Measurements from ENCODE around the gene CADM4.
"Not testable (repeated sequence)": the region's sequence is repeated elsewhere in the genome, so short reads cannot be mapped to it uniquely, and the experiment has no call there.

CADM4 gene

DNA sequence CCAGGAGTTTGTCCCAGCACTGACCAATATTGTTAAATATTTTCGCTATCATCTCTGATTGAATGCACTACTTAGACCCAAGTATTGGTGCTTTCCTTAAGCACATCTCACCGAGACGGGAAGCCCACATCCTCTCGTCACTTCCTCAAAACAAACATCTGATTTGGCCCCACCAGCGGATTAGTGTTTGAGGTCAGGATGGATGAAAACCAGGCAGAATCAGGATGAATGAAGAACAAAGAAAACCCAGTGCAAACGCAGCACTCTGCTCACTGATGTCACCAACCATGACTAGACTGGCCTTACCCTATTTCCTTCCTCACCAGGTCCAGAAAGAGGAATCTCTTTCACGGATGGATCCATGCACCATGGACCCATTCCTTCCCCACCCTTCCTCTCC, 24.4 kb upstream of the CADM4 start:
- DNase-seq (ENCODE audit: low read depth in 1 of 2, low spot score in 1 of 2), result no peak

DNA sequence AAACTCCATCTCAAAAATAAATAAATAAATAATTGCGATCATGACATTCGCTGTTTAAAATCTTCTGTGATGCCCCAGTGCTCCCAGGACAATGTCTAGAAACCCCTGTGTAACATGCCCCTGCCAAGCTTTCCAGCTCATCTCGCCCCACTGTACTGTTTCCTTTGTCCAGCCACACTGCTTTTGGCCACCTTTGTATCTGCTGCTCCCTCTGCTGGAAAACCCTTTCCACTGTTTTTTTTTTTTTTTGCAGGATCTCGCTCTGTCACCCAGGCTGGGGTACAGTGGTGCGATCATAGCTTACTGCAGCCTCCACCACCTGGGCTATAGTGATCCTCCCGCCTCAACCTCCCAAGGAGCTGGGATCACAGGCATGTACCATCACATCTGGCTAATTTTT, 22.8 kb upstream of the CADM4 start:
- no peak for DNase-seq (ENCODE audit: low read depth in 1 of 2, low spot score in 1 of 2)

DNA sequence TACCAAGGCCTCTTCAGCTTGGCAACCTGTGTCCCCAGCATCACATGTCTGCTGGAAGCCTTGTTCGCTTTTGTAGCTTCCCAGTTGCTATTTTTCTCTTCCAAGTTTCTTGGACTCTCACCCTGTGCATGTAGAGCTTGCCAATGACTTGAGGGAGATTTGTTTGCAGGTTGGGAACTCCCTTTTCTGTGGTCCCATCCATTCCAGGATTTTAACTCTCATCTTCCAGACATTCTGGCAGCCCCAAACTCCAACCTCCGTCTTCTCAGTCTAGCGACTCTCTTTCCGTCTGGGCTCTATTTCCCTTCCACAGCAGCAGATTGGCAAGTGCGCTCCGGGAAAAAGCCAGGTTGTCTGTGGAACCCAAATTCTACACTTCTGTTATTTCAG, 21.3 kb upstream of the CADM4 start:
- no peak for DNase-seq (ENCODE audit: low read depth in 1 of 2, low spot score in 1 of 2)

DNA sequence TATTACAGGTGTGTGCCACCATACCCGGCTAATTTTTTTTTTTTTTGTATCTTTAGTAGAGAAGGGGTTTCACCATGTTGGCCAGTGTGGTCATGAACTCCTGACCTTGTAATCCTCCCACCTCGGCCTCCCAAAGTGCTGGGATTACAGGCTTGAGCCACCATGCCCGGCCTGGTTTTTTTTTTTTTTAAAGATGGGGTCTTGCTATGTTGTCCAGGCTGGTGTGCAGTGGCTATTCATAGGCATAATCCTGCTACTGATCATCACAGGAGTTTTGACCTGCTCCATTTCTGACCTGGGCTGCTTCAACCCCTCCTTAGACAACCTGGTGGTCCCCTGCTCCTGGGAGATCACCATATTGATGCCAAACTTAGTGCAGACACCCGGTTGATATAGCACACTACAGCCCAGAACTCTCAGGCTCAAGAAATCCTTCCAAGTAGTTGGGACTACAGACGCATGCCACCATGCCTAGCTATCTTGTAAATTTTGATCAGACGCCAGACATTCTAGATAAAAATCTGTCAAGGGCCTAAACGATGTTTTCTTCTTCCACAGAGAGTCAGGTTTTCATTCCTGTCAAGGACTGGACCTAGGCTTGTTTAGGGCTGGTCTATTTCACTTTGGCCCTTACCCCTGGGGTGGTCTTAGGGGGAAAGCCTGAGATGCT, 20.8 kb upstream of the CADM4 start:
- no peak for DNase-seq (ENCODE audit: low read depth in 1 of 2, low spot score in 1 of 2)

DNA sequence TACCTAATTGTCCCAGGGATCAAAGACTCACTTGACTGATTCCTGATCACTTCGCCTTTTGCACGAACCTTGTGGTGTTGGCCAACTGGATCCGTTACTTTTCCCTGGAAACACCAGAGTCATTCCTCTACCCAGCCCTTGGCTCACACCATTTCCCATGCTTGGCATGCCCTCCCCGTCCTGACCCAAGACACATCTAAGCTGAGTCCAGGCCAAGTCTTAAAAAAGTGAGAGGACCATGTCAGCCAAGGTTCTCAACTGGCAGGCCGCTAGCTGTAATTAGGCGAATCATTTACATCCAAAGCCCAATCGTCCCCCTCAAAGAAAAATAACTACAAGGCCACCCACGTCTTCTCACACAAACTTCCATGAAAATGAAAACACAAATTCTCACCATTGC, 18.8 kb upstream of the CADM4 start:
- DNase-seq (ENCODE audit: low read depth in 1 of 2, low spot score in 1 of 2), result no peak

DNA sequence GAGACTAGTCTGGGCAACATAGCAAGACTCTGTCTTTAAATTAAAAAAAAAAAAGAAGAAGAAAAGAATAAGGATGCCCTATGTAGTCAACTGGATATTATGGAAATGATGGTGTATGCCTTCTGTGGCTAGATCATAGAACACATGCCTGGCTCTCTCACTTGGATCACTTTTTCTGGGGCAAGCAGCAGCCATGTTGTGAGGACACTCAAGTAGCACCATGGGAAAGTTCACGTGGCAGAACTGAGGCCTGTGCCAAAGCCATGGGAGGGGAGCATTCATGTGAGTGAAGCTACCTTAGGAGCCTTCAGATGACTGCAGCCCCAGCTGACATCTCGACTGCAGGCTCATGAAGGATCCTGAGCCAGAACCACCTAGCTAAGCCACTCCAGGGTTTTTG, 18.4 kb upstream of the CADM4 start:
- no peak for DNase-seq (ENCODE audit: low read depth in 1 of 2, low spot score in 1 of 2)

DNA sequence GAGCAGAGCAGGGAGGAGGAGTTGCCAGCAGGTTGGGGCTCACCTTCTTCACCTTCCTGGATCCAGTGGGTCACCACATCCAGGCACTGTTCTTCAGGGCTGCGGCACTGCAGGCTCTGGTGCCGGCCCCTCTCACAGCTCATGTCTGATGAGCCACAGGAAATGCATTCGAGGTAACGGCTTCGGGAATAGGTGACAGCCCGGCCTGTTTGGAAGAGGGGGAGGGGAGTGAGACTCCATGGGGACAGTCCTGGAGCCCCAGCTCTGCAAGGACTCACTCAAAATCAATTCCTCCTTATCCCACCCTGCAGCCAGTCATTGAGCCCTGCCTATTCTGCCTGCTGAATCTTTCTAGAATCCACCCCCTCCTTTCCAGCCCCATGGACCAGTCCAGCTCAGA, 16.8 kb upstream of the CADM4 start:
- DNase-seq (ENCODE audit: low read depth in 1 of 2, low spot score in 1 of 2), result no peak

DNA sequence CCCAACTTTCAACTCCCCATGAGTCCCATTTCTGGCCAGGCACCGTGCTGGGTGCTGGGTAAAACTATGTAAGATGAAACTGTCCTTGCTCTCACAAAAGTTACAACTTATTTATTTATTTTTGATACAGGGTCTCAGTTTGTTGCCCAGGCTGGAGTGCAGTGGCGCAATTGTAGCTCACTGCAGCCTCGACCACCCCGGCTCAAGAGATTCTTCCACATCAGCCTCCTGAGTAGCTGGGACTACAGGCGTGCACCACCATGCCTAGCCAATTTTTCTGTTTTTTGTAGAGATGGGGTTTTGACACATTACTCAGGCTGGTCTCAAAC, 12.9 kb upstream of the CADM4 start:
- no peak for DNase-seq (ENCODE audit: low read depth in 1 of 2, low spot score in 1 of 2)

DNA sequence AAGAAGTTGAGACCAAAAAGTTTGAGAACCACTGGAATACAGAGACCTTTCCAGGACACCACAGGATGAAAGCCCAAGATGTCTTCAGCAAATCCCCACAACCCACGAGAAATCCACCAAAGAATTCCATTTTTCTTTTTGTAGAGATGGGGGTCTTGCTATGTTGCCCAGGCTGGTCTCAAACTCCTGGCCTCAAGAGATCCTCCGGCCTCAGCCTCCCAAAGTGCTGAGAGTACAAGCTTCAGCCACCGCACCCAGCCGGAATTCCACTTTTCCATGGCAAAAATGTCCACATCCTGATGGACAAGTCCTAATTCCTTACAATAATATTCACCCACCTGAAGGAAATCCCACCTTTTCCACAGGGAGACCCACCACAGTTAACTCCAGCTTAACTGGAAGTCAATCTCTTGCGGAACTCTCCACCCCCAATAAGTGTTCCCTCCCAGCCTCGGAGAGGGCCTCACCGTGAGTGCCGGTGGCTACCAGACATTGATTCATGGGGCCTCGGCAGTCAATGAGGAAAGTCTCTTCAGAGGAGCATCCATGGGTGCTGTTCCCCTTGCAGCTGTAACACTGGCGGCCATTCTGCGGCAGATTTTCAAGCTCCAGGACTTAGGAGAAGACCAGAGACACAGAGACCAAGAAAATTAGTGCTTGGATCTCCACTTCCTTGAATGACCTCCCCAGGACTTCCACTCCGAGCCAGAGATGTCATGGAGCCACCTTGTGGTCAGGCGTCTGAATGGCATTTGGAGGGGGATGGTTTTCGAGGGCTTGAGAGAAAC, 12.3 kb upstream of the CADM4 start:
- peak in 1 of 2 donors; percentile 10 for DNase-seq (ENCODE audit: low read depth in 1 of 2, low spot score in 1 of 2)

DNA sequence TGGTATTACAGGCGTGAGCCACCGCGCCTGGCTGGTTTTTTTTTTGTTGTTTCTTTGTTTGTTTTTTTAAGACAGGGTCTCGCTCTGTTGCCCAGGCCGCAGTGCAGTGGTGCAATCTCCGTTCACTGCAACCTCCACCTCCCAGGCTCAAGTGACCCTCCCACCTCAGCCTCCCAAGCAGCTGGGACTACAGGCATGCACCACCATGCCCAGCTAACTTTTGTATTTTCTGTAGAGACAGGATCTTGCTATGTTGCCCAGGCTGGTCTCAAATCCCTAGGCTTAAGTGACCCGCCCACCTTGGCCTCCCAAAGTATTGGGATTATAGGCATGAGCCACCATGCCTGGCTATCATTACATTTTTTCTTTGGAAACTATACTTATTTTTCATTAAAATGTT, 10.6 kb upstream of the CADM4 start:
- DNase-seq (ENCODE audit: low read depth in 1 of 2, low spot score in 1 of 2), result not testable (repeated sequence)

DNA sequence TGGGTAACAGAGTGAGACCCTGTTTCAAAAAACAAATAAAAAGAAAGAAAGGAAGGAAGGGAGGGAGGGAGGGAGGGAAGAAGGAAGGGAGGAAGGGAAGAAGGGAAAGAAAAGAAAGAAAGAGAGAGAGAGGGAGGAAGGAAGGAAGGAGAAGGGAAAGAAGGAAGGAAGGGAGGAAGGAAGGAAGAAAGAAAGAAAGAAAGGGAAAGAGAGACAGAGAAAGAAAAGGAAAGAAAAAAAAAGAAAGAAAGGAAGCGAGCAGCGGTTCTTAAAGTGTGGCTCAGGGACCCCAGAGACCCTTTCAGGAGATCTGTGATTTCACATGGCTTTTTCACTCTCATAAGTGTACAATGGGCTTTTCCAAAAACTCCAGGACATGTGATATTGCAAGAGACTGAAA, 9.9 kb upstream of the CADM4 start:
- DNase-seq (ENCODE audit: low read depth in 1 of 2, low spot score in 1 of 2), result no peak

DNA sequence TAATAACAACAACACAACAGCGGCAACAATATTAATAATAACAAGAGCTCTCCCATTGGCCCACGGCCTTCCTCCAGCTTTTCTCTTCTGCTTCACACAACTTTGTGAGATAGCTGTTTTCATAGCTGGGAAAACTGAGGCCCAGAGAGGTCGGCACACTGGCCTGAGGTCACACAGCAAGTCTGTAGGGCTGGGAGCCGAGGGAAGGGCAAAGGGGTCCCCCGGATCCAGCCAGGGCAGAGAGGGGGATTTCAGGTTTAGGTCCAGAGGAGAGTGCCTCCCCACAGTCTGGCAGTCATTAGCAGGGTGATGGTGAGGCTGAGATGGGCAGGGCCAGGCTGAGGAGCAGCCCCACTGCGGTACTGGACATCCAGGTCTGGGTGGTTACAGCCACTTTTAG, 9.0 kb upstream of the CADM4 start:
- DNase-seq (ENCODE audit: low read depth in 1 of 2, low spot score in 1 of 2), result no peak

DNA sequence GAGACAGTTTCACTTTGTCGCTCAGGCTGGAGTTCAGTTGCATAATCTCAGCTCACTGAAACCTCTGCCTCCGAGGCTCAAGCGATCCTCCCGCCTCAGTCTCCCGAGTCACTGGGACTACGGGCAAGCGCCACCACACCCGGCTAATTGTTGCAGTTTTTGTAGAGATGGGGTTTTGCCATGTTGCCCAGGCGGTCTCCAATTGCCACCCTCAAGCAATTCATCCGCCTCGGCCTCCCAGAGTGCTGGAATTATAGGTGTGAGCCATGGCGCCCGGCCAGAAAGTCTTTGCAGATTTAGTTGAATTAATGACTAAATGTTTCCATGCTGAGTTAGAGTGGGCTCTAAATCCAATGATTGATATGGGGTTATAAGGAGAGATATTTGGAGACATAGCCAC, 4.5 kb upstream of the CADM4 start:
- no peak for DNase-seq (ENCODE audit: low read depth in 1 of 2, low spot score in 1 of 2)

DNA sequence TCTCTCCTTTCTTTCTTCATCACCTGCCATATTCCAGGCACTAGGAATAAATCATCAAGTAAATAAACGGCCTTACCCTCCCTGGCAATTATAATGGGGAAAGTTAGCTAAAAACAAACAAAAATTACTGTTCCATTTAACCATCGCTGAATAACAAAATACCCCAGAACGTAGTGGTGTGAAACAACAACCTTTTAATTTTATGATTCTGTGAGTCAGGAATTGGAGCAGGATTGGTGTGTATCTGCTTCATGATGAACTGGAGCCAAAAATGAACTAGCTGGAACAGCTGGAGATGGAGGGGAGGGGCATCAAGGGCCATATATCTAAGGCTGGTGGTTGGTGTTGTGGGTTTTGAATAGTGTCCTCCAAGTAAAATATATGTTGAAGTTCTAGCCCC, 3.7 kb upstream of the CADM4 start:
- no peak for DNase-seq (ENCODE audit: low read depth in 1 of 2, low spot score in 1 of 2)

DNA sequence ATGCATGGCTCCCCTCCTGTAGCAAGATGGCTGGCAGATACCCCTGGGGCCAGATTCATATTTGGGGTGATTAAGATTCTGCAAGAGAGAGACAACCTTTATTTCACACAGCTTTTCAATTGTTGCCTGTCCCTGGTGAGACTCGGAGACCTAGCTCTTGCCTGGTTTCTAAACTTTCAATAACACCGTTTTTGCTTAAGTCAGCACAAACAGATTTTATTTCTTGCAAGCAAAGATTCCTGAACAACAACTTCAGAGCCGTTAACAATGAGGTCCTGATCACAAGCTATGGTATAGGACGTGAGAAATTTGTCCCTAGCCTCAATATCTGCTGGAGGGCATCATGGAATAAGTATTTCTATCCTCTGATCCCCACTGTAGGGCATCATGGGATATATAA, 2.9 kb upstream of the CADM4 start:
- no peak for DNase-seq (ENCODE audit: low read depth in 1 of 2, low spot score in 1 of 2)

DNA sequence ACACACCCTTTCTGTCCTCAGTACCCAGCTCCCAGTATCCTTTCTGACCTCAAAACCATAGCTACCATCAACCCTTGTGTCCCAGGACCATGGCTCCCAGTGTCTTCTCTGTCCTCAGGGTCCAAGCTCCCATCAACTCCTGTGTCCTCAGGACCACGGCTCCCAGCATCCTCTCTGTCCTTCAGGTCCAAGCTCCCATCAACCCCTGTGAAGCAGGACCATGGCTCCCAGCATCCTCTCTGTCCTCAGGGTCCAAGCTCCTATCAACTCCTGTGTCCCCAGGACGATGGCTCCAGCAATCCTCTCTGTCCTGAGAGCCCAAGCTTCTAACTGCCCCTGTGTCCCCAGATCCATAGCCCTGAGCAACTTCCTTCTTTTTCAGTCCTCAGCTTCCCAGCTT, 1.7 kb upstream of the CADM4 start:
- no peak for DNase-seq (ENCODE audit: low read depth in 1 of 2, low spot score in 1 of 2)

DNA sequence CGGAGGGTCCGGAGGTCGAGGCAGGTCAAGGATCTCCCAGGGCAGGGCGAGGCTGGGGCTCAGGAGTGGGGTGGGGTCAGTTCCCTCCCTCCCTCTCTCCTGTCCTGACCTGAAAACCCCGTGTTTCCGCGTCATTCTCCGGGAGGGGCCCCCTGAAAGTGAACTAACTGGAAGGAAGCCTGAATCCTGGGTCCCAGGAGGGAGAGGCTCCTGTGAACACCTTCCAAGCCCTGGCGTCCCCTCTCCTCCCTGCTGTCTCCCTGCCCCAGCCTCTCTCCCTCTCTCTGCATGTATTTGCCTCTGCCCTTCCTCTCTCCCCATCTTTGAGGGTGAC, 741 bp upstream of the CADM4 start:
- no peak for DNase-seq (ENCODE audit: low read depth in 1 of 2, low spot score in 1 of 2)

DNA sequence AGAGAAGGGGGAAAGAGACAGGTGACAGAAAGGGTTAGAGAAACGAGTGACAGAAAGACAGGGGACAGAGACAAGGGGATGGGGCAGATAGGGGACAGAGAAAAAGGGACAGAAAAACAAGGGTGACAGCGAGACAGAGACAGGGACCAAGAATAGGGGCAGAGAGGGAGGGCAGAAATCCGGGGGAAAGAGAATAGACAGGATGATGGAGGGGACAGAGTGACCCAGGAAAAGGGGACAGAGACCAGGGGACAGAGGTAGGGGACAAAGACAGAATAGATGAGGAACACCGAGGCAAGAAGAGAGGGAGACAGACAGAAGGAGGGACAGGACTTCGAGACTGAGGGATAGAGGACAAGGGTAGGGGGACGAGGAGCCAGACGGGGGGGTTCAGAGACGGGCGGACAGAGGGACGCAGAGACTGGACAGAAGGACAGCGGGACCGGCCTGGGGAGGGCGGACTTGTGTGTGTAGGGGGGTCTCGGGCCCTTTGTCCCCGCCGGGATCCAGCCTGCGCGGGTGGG, 593 bp downstream of the CADM4 start:
- DNase-seq (ENCODE audit: low read depth in 1 of 2, low spot score in 1 of 2), result no peak

DNA sequence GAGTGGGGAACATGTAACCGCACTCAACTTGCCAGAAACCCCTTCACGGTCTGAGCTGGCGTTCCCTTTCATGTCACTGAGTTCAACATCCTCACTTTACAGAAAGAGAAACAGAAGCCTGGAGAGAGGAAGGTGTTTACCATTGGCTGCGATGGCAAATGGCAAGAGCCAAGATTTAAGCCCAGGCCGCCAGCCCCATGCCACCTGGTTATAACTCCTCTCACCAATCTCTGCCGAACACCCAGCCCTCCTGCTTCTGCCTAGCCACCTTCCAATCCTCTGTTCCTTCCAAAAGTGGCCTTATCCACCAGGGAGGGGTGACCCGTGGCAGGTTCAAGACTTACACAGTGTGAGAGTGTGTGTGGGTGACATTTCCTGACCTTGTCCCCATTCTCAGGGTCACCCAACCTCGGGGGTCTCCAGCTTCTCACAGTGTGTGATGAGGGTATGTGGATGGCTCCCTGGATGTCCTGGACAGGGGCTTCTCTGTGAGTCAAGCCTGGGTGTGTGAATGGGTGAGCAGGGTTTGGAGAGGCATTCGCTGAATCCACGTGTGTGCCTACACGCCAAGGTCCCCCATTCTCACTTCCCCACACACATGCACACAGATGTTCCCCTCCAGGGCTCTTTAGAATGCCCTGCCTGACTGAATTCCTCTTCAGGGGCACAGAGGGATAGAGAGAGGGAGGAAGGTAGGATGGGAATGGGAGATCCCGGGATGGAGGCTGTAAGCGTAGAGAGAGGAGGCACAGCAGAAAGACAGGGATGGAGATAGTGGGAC, 1.2 kb downstream of the CADM4 start:
- DNase-seq (ENCODE audit: low read depth in 1 of 2, low spot score in 1 of 2), result no peak

DNA sequence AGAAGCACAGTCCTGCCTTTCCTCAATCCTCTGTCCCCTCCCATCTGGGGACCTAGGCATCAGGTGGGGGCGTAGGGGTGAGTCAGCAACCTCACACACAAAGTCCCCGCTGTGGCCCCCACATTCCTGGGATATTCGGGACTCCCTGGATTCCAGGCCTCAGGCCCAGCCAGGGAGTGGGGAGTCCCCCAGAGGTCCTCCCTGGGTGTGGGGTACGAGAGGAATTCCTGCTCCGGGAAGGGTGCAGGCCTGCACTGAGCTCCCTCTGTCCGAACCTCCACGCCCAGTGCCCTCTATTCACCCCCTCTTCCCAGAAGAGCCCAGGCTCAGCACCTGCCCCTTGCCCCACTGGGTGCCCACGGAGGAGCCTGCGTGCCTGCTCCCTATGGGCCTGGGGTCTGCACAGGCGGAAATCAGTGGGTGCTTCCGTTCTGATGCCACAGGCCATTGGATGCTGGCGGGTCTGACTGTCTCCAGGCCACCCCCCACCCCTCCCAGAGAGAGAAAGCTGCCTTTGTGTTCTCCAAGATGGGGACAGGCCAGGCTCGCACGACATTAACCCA, 3.4 kb downstream of the CADM4 start:
- no peak for DNase-seq (ENCODE audit: low read depth in 1 of 2, low spot score in 1 of 2)

DNA sequence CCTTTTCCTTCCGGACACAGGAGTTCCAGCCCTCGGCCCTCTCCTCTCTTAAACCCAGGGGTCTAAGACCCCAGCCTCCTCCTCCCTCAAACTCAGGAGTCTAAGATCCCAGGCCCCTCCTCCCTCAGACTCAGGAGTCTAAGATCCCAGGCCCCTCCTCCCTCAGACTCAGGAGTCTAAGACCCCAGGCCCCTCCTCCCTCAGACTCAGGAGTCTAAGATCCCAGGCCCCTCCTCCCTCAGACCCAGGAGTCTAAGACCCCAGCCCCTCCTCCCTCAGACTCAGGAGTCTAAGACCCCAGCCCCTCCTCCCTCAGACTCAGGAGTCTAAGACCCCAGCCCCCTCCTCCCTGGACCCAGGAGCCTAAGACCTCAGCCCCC, 4.1 kb downstream of the CADM4 start:
- not testable (repeated sequence) for DNase-seq (ENCODE audit: low read depth in 1 of 2, low spot score in 1 of 2)
